Body of pancreas (tissue), 4 donors: ENCODE data around the gene NDUFV1. TPM values are rescaled to one million over a fixed set of nuclear protein-coding genes. Genes with fewer than 3 reads are reported as not detected.

Experiments
- ATAC-seq: fragments of 150-250 bp; one replicate; pipeline ENCODE4 v1.9.1; 2016
- DNase-seq, 4 donors: peaks; one replicate each; pipeline ENCODE4 v3.0.0-alpha.2; 2019
- H3K27ac ChIP-seq, 4 donors: fragments of 200-600 bp; sonication (generic); 1 replicate in 3 of 4; 2 replicates in 1 of 4; pipeline versions ENCODE4 v1.5.1 to v1.6.1; 2016 to 2019; ENCODE audit warnings: mild to moderate bottlenecking in 1 of 4, mixed read lengths in 1 of 4, moderate library complexity in 1 of 4
- H3K27me3 ChIP-seq, 2 donors: fragments of 200-600 bp; sonication (generic); one replicate each; pipeline ENCODE4 v1.6.0; 2016; ENCODE audit warnings: mild to moderate bottlenecking in 1 of 2
- H3K36me3 ChIP-seq, 2 donors: fragments of 200-600 bp; sonication (generic); replicated peaks in 1 of 2; 2 replicates each; pipeline ENCODE4 v1.5.1; 2016; ENCODE audit warnings: low read depth in 2 of 2; ENCODE audit not compliant: insufficient read depth in 1 of 2
- H3K4me1 ChIP-seq: fragments of 200-600 bp; sonication (generic); one replicate; pipeline ENCODE4 v1.6.0; 2016
- H3K4me3 ChIP-seq, 2 donors: fragments of 200-600 bp; sonication (generic); 1 replicate in 1 of 2; 2 replicates in 1 of 2; pipeline ENCODE4 v1.5.1; 2016 to 2019
- H3K9me3 ChIP-seq, 3 donors: fragments of 200-600 bp; sonication (generic); 1 replicate in 2 of 3; 2 replicates in 1 of 3; pipeline ENCODE4 v1.5.1; 2016
- POLR2A ChIP-seq, 3 donors: fragments of 450-650 bp; IDR thresholded peaks; one replicate each; pipeline ENCODE4 v1.6.1; 2016; ENCODE audit warnings: antibody characterized with exemption in 3 of 3, mild to moderate bottlenecking in 2 of 3
- WGBS, 2 donors: methylation state at CpG; one replicate each; pipeline ENCODE4 v1.1.5; 2017; 5-methylcytosine and 5-hydroxymethylcytosine counted together
- intact Hi-C: fragments of 100-400 bp; cut with DNase I; formaldehyde crosslinking; loops from one replicate; pipeline ENCODE4 v1.15.1; 2023
- total RNA-seq, 2 donors: library from RNA; depleted of rRNA; stranded (reverse); fragments of >200 nt; gene quantifications; one replicate each; pipeline ENCODE4 v1.1.0, GENCODE V29; 2016
- TF ChIP-seq, protein P1 (sequence below), 7 experiments: fragments of 450-650 bp in 4 of 7; fragments of 200-600 bp in 3 of 7; sonication (generic) in 3 of 7; IDR thresholded peaks; one replicate each; pipeline ENCODE4 v1.5.1; 2016 to 2019; ENCODE audit warnings: antibody characterized with exemption in 7 of 7

Gene NDUFV1
- total RNA-seq, 2 donors from 2014 or later = 209 to 264 TPM

DNA sequence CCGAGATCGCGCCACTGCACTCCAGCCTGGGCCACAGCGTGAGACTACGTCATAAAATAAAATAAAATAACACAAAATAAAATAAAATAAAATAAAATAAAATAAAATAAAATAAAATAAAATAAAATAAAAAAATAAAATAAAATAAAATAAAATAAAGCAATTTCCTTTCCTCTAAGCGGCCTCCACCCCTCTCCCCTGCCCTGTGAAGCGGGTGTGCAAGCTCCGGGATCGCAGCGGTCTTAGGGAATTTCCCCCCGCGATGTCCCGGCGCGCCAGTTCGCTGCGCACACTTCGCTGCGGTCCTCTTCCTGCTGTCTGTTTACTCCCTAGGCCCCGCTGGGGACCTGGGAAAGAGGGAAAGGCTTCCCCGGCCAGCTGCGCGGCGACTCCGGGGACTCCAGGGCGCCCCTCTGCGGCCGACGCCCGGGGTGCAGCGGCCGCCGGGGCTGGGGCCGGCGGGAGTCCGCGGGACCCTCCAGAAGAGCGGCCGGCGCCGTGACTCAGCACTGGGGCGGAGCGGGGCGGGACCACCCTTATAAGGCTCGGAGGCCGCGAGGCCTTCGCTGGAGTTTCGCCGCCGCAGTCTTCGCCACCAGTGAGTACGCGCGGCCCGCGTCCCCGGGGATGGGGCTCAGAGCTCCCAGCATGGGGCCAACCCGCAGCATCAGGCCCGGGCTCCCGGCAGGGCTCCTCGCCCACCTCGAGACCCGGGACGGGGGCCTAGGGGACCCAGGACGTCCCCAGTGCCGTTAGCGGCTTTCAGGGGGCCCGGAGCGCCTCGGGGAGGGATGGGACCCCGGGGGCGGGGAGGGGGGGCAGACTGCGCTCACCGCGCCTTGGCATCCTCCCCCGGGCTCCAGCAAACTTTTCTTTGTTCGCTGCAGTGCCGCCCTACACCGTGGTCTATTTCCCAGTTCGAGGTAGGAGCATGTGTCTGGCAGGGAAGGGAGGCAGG lies 23.2 kb upstream of the NDUFV1 start, which contains the start of gene GSTP1:
Gene GSTP1 (plus strand): TSS at position 566 of the 958 bp plus-strand sequence. CDS start 32 bp downstream, at position 598.
- ATAC-seq = peak; percentile 84
- WGBS, 2 donors = 1 to 2% methylated on average over 19 to 70 of the region's 81 CpGs
- peaks cover 60% of the 10 kb centered on the region for H3K4me1 ChIP-seq
- DNase-seq = peak; percentile 87 to 92 (median 92)
- H3K27me3 ChIP-seq = no peaks in the 10 kb centered on the region
- H3K36me3 ChIP-seq = peaks cover 0 to 2% of the 10 kb centered on the region in 2 donors
- H3K4me3 ChIP-seq = peak within 1 kb of the TSS; percentile 52 to 83
- H3K27ac ChIP-seq = peak within 1 kb of the TSS; percentile 88 to 99 (median 98)
- TF ChIP-seq, protein P1, sequence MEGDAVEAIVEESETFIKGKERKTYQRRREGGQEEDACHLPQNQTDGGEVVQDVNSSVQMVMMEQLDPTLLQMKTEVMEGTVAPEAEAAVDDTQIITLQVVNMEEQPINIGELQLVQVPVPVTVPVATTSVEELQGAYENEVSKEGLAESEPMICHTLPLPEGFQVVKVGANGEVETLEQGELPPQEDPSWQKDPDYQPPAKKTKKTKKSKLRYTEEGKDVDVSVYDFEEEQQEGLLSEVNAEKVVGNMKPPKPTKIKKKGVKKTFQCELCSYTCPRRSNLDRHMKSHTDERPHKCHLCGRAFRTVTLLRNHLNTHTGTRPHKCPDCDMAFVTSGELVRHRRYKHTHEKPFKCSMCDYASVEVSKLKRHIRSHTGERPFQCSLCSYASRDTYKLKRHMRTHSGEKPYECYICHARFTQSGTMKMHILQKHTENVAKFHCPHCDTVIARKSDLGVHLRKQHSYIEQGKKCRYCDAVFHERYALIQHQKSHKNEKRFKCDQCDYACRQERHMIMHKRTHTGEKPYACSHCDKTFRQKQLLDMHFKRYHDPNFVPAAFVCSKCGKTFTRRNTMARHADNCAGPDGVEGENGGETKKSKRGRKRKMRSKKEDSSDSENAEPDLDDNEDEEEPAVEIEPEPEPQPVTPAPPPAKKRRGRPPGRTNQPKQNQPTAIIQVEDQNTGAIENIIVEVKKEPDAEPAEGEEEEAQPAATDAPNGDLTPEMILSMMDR (IDR thresholded peaks at IDR 0.05) = peak; percentile 51 to 94 (median 66)
- peak; percentile 90 to 92 (median 90) for TF ChIP-seq POLR2A (IDR thresholded peaks at IDR 0.05)
- intact Hi-C loops = no loop called here
- no peaks in the 10 kb centered on the region for H3K9me3 ChIP-seq

DNA sequence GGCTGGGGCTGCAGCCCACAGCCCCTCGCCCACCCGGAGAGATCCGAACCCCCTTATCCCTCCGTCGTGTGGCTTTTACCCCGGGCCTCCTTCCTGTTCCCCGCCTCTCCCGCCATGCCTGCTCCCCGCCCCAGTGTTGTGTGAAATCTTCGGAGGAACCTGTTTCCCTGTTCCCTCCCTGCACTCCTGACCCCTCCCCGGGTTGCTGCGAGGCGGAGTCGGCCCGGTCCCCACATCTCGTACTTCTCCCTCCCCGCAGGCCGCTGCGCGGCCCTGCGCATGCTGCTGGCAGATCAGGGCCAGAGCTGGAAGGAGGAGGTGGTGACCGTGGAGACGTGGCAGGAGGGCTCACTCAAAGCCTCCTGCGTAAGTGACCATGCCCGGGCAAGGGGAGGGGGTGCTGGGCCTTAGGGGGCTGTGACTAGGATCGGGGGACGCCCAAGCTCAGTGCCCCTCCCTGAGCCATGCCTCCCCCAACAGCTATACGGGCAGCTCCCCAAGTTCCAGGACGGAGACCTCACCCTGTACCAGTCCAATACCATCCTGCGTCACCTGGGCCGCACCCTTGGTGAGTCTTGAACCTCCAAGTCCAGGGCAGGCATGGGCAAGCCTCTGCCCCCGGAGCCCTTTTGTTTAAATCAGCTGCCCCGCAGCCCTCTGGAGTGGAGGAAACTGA lies 22.4 kb upstream of the NDUFV1 start:
- 11 to 17% methylated on average over 12 to 33 of the region's 33 CpGs for WGBS, 2 donors
- TF ChIP-seq POLR2A (IDR thresholded peaks at IDR 0.05) = peak; percentile 3 to 84 (median 81)
- TF ChIP-seq, protein P1 (IDR thresholded peaks at IDR 0.05) = no peak
- intact Hi-C loops = no loop called here

DNA sequence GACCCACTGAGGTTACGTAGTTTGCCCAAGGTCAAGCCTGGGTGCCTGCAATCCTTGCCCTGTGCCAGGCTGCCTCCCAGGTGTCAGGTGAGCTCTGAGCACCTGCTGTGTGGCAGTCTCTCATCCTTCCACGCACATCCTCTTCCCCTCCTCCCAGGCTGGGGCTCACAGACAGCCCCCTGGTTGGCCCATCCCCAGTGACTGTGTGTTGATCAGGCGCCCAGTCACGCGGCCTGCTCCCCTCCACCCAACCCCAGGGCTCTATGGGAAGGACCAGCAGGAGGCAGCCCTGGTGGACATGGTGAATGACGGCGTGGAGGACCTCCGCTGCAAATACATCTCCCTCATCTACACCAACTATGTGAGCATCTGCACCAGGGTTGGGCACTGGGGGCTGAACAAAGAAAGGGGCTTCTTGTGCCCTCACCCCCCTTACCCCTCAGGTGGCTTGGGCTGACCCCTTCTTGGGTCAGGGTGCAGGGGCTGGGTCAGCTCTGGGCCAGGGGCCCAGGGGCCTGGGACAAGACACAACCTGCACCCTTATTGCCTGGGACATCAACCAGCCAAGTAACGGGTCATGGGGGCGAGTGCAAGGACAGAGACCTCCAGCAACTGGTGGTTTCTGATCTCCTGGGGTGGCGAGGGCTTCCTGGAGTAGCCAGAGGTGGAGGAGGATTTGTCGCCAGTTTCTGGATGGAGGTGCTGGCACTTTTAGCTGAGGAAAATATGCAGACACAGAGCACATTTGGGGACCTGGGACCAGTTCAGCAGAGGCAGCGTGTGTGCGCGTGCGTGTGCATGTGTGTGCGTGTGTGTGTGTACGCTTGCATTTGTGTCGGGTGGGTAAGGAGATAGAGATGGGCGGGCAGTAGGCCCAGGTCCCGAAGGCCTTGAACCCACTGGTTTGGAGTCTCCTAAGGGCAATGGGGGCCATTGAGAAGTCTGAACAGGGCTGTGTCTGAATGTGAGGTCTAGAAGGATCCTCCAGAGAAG lies 21.6 kb upstream of the NDUFV1 start:
- H3K4me1 ChIP-seq = peaks cover 47% of the 10 kb centered on the region
- H3K27me3 ChIP-seq = no peaks in the 10 kb centered on the region
- DNase-seq (peak in 2 of 4 donors; percentile 26 to 27), ATAC-seq (no peak)
- H3K4me3 ChIP-seq = no peak overlapping the region
- intact Hi-C loops = no loop called here
- no peaks in the 10 kb centered on the region for H3K9me3 ChIP-seq
- TF ChIP-seq POLR2A (IDR thresholded peaks at IDR 0.05) = no peak
- TF ChIP-seq, protein P1 (IDR thresholded peaks at IDR 0.05) = no peak
- H3K27ac ChIP-seq = peak overlapping the region; percentile 88 to 99 (median 98)
- 84 to 90% methylated on average over 11 to 20 of the region's 21 CpGs for WGBS, 2 donors
- H3K36me3 ChIP-seq = peaks cover 0 to 2% of the 10 kb centered on the region in 2 donors

More for the DNA sequence above, 22.4 kb upstream of the NDUFV1 start:
- peaks cover 55% of the 10 kb centered on the region for H3K4me1 ChIP-seq
- H3K27me3 ChIP-seq = no peaks in the 10 kb centered on the region
- no peaks in the 10 kb centered on the region for H3K9me3 ChIP-seq
- peaks cover 0 to 2% of the 10 kb centered on the region in 2 donors for H3K36me3 ChIP-seq
- peak overlapping the region; percentile 88 to 99 (median 98) for H3K27ac ChIP-seq
- ATAC-seq (peak; percentile 76), DNase-seq (peak; percentile 82 to 90 (median 86))
- peak overlapping the region; percentile 52 to 83 for H3K4me3 ChIP-seq

DNA sequence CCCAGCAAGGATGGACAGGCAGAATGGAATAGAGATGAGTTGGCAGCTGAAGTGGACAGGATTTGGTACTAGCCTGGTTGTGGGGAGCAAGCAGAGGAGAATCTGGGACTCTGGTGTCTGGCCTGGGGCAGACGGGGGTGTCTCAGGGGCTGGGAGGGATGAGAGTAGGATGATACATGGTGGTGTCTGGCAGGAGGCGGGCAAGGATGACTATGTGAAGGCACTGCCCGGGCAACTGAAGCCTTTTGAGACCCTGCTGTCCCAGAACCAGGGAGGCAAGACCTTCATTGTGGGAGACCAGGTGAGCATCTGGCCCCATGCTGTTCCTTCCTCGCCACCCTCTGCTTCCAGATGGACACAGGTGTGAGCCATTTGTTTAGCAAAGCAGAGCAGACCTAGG lies 20.8 kb upstream of the NDUFV1 start:
- no peaks in the 10 kb centered on the region for H3K27me3 ChIP-seq
- WGBS, 2 donors = 81 to 87% methylated on average over 3 to 4 of the region's 4 CpGs
- DNase-seq (no peak), ATAC-seq (no peak)
- no peak for TF ChIP-seq POLR2A (IDR thresholded peaks at IDR 0.05)
- TF ChIP-seq, protein P1 (IDR thresholded peaks at IDR 0.05) = no peak
- H3K9me3 ChIP-seq = no peaks in the 10 kb centered on the region
- peaks cover 0 to 2% of the 10 kb centered on the region in 2 donors for H3K36me3 ChIP-seq
- peaks cover 39% of the 10 kb centered on the region for H3K4me1 ChIP-seq
- intact Hi-C loops = no loop called here
- no peak overlapping the region for H3K27ac ChIP-seq
- no peak overlapping the region for H3K4me3 ChIP-seq
